A549 treated with AZD2906 at 1 μM for 4 hours (cell line): ENCODE data around the gene OSBPL2. TPM values are rescaled to one million over a fixed set of nuclear protein-coding genes. Genes with fewer than 3 reads are reported as not detected.

ENCODE experiments used
- total RNA-seq: library from RNA; stranded (reverse); fragments of 200-300 nt; extraction: Qiagen RNA extraction; gene quantifications from 5 replicates; pipeline ENCODE4 v1.2.3, GENCODE V29; 2022

The OSBPL2 gene
- total RNA-seq: 18.0 to 21.2 TPM (median 19.5 TPM) in 5 replicates

GRCh38 chr20:62237801-62238568, at the start of gene OSBPL2:
Gene OSBPL2 (plus strand): TSS chr20:62238521. CDS start chr20:62256185, 17,664 bp downstream.

GRCh38 chr20:62219992-62220665, 18.2 kb upstream of the OSBPL2 start, which contains the start of gene HRH3:
Gene HRH3 (minus strand): TSS chr20:62220278. CDS start chr20:62219970, 308 bp downstream.

GRCh38 chr20:62302341-62303061, 64.2 kb downstream of the OSBPL2 start, which contains the start of gene ADRM1:
Gene ADRM1 (plus strand): TSS chr20:62302997. CDS start chr20:62303569, 572 bp downstream.

Other genes with a start within 250 kb of the OSBPL2 start
- 15.3 to 18.4 TPM (median 15.4 TPM) in 5 replicates for gene TAF4, start 172.6 kb upstream of the OSBPL2 start, total RNA-seq
- gene LSM14B, start 116.0 kb upstream of the OSBPL2 start, total RNA-seq: 23.4 to 27.6 TPM (median 26.1 TPM) in 5 replicates
- 494 to 584 TPM (median 580 TPM) in 5 replicates for gene PSMA7, start 95.1 kb upstream of the OSBPL2 start, total RNA-seq
- 6.8 to 10.1 TPM (median 8.6 TPM) in 5 replicates for gene SS18L1, start 94.8 kb upstream of the OSBPL2 start, total RNA-seq
- gene MTG2, start 55.5 kb upstream of the OSBPL2 start, total RNA-seq: 30.6 to 40.7 TPM (median 36.1 TPM) in 5 replicates
- 0.02 TPM in 1 of 5 replicates, not detected in the others for gene HRH3, start 18.2 kb upstream of the OSBPL2 start, total RNA-seq
- gene ADRM1, start 64.5 kb downstream of the OSBPL2 start, total RNA-seq: 164 to 195 TPM (median 193 TPM) in 5 replicates
- gene LAMA5, start 128.8 kb downstream of the OSBPL2 start, total RNA-seq: 233 to 461 TPM (median 419 TPM) in 5 replicates
- 2,601 to 3,068 TPM (median 2,764 TPM) in 5 replicates for gene RPS21, start 148.6 kb downstream of the OSBPL2 start, total RNA-seq
- 5.0 to 6.1 TPM (median 5.6 TPM) in 5 replicates for gene CABLES2, start 168.8 kb downstream of the OSBPL2 start, total RNA-seq
- 0.91 to 1.5 TPM (median 1.2 TPM) in 5 replicates for gene RBBP8NL, start 189.0 kb downstream of the OSBPL2 start, total RNA-seq
- 0.38 to 0.89 TPM (median 0.75 TPM) in 5 replicates for gene GATA5, start 237.5 kb downstream of the OSBPL2 start, total RNA-seq